Kidney epithelial cell (primary cell): ENCODE data around the gene GLP1R. TPM values are rescaled to one million over a fixed set of nuclear protein-coding genes. Genes with fewer than 3 reads are reported as not detected.

Experiments
- DNase-seq: peaks from one replicate; pipeline ENCODE4 v3.0.0-alpha.2; 2010; ENCODE audit warnings: low read depth
- H3K27me3 ChIP-seq: 2 replicates; pipeline ENCODE4 v1.6.0; 2011; ENCODE audit warnings: low read length; ENCODE audit not compliant: control insufficient read depth, insufficient read depth
- H3K36me3 ChIP-seq: 2 replicates; pipeline ENCODE4 v1.5.1; 2011; ENCODE audit warnings: low read length; ENCODE audit not compliant: control insufficient read depth, insufficient read depth
- H3K4me3 ChIP-seq: 2 replicates; pipeline ENCODE4 v1.5.1; 2011; ENCODE audit warnings: low read depth, mild to moderate bottlenecking, control low read depth, low read length
- total RNA-seq: library from RNA; depleted of rRNA; stranded (reverse); fragments of >200 nt; gene quantifications from 2 replicates; pipeline ENCODE4 v1.2.3, GENCODE V29; 2015
- TF ChIP-seq, protein P1 (sequence below): IDR thresholded peaks from 2 replicates; pipeline ENCODE4 v1.5.1; 2011; ENCODE audit warnings: mild to moderate bottlenecking, moderate library complexity, low read length, control low read depth, inconsistent platforms; ENCODE audit not compliant: insufficient read depth, poor library complexity, severe bottlenecking

The GLP1R gene
- total RNA-seq, 1 donor from 2014 or later: 0.17 TPM

DNA sequence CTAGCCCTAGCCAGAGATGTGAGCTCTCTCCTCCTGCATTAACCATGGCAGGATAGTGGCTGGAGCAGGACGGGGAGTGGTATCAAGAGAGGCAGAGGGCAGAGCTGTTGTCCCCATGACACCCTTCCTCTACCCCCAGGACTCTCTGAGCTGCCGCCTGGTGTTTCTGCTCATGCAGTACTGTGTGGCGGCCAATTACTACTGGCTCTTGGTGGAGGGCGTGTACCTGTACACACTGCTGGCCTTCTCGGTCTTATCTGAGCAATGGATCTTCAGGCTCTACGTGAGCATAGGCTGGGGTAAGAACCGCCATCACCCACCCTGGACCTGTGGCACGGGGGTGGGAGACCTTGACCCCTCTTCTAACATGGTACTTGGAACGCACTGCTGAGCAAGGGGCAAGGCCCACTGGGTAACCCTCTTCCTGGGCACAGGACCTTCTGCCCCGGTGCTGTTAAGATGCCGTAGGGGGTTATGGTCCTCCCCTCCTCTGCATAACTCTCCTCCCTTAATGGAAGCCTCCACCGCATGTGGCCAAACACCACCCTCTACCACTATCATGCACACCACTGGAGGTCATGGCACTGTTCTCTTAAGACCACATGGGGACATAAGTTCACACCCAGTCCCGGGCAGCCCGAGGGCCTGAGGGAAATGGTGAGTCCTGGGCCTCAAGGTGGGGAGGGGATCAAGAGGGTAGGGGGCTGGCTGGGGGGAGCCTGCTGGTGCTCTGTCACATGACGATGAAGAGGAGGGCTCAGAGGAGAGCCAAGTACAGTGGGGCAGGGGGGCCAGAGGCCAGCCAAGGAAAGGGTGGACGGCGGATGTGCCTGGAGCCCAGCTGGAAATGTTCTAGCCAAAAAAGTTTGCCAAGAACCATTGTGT is 25.1 kb downstream of the GLP1R start:
- Histone ChIP-seq H3K4me3 (no peak overlapping the region), H3K27me3 (no peaks in the 10 kb centered on the region), H3K36me3 (no peaks in the 10 kb centered on the region)
- DNase-seq: no peak
- TF ChIP-seq, protein P1, sequence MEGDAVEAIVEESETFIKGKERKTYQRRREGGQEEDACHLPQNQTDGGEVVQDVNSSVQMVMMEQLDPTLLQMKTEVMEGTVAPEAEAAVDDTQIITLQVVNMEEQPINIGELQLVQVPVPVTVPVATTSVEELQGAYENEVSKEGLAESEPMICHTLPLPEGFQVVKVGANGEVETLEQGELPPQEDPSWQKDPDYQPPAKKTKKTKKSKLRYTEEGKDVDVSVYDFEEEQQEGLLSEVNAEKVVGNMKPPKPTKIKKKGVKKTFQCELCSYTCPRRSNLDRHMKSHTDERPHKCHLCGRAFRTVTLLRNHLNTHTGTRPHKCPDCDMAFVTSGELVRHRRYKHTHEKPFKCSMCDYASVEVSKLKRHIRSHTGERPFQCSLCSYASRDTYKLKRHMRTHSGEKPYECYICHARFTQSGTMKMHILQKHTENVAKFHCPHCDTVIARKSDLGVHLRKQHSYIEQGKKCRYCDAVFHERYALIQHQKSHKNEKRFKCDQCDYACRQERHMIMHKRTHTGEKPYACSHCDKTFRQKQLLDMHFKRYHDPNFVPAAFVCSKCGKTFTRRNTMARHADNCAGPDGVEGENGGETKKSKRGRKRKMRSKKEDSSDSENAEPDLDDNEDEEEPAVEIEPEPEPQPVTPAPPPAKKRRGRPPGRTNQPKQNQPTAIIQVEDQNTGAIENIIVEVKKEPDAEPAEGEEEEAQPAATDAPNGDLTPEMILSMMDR: no peak

DNA sequence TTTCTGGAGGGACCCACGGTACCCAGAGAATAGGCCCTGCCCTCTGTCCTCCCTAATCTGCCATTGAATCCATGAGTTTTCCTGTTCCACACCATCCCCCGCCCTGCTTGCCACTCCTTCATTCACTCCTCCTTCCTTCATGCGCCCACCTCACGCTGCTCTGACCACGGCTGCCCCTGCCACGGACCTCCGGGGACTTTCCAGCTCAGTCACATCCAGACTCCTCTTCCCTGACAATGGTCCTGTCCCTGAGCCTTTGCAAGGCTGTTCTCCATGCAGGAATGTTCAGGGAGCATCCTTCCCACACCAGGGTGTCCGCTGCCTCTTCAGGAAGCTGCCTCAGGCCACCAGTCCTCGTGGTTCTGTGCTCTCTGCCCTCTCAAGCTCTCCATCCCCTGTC is 25.9 kb downstream of the GLP1R start:
- TF ChIP-seq, protein P1: no peak
- no peak for DNase-seq
- Histone ChIP-seq H3K36me3 (no peaks in the 10 kb centered on the region), H3K27me3 (no peaks in the 10 kb centered on the region), H3K4me3 (no peak overlapping the region)

DNA sequence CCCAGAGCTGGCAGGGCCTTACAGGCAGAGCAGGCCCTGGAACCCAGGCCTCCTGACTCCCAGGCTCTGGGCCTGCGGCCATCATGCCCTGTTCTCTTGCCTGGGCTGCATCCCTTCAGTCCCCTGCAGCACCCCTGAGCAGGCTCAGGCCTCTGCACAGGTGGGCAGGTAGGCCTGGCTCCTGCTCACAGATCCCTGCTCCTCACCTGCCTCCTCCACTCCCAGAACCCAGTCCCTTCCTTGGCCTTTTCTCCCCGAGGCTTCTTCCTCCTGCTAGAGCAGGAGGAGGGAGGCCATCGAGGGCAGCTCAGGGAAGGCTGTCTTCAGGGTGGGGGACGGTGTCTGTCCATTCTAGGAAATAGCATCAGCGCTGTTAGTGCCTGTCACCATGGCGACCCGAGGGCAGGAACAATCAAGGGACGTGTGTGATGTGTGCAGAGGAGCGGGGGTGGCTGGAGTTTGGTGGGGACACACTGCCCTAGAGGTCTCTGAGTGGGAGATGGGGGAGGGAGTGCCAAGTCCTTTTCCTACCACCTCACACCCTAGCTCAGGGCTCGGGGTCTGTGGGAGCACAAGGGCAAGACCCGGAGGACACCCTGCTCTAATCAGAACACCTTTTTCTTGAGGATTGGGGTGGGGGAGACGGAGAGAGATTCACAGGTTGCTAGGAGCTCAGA is 26.6 kb downstream of the GLP1R start:
- Histone ChIP-seq H3K36me3 (no peaks in the 10 kb centered on the region), H3K27me3 (no peaks in the 10 kb centered on the region), H3K4me3 (no peak overlapping the region)
- TF ChIP-seq, protein P1: no peak
- DNase-seq: no peak

DNA sequence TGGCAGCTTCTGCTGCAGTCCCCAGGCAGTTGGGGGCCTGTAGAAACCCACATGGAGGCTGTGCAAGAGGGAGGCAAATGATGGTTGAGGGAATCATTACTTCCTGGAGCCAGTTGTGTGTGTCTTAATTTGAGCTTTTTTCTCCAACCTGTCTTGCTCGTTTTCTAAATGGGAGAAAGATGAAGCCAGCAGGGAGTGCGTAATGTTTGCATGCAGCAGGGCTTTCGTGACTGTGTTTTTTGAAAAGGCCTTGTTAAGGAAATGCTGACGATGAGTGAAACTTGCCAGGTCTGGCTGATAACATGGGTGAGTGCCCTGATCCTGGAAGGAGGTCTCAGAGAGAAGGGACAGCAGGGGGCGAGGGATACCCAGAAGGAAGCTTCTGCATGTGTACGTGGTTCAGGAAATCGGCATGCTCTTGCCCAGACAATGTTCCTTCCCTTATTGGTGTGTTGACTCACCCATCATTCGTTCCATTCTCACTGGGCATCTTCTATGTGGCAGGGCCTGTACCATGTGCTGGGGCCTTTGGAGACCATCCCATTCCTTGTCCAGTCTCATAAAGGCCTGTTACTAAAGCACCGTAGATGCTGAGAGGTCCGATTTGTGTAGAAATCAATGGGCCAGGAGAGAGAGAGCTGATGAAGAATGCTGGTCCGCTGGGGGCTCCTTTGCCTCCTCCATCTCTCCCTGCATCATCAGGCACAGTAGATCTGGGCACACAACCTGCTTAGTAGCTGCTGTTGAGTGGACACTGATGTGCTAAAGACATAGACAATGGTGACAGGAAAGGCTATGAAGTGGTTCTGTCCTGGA is 27.4 kb downstream of the GLP1R start:
- no peaks in the 10 kb centered on the region for H3K27me3 ChIP-seq
- no peak overlapping the region for H3K4me3 ChIP-seq
- no peak for DNase-seq
- no peaks in the 10 kb centered on the region for H3K36me3 ChIP-seq
- TF ChIP-seq, protein P1: no peak

DNA sequence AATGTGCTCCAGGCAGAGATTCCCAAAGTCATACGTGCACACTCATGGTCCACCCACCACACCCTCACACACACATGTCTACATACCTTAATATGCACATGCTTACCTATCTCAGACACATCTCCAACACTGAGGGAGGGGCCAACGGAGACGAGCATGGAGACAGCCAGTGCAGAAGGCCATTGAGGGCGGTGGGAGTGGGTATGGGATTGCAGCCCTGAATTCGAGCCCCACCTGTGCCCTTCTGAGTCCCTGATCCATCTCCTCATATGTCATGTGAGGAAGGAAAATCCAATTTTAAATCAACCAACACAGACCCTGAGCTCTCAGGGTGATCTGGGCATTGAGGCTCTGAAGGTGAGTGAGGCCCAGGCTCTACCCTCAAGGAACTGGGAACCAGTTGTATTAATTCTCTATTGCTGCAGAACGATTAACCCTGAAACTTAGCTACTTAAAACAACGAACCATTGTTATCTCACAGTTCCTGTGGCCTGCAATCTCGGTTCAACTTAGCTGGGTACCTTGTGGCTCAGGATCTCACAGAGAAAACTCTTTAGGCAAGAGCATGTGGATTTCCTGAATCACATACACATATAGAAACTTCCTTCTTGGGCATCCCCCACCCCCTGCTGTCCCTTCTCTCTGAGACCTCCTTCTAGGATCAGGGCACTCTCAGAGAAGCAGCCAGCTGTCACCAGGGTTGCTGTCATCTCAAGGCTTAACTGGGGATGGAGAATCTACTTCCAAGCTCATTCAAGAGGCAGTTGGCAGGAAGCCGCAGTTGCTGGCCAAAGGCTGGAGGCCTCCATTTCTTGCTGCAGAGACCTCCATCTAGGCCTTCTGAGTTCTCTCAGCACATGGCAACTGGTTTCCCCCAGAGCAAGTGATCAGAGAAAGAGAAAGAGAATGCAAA is 28.3 kb downstream of the GLP1R start:
- Histone ChIP-seq H3K27me3 (no peaks in the 10 kb centered on the region), H3K4me3 (no peak overlapping the region), H3K36me3 (no peaks in the 10 kb centered on the region)
- TF ChIP-seq, protein P1: no peak
- DNase-seq: no peak
